SK-N-MC (cell line): Measurements from ENCODE around the gene TSSK3.

Experiments
- EZH2 ChIP-seq: fragments of 200-600 bp; sonication (generic); IDR thresholded peaks from one replicate; pipeline ENCODE4 v1.6.1; 2017; ENCODE audit warnings: antibody characterized with exemption
- FOXP2 ChIP-seq: optimal IDR thresholded peaks from 2 replicates; pipeline ENCODE3; 2011; ENCODE audit warnings: mild to moderate bottlenecking, moderate library complexity; ENCODE audit not compliant: insufficient read depth; ENCODE audit errors: extremely low read length, control extremely low read depth
- POLR2AphosphoS5 ChIP-seq: IDR thresholded peaks from 2 replicates; pipeline ENCODE4 v1.6.1; 2012; ENCODE audit warnings: mild to moderate bottlenecking, low read depth, low read length, borderline replicate concordance

DNA sequence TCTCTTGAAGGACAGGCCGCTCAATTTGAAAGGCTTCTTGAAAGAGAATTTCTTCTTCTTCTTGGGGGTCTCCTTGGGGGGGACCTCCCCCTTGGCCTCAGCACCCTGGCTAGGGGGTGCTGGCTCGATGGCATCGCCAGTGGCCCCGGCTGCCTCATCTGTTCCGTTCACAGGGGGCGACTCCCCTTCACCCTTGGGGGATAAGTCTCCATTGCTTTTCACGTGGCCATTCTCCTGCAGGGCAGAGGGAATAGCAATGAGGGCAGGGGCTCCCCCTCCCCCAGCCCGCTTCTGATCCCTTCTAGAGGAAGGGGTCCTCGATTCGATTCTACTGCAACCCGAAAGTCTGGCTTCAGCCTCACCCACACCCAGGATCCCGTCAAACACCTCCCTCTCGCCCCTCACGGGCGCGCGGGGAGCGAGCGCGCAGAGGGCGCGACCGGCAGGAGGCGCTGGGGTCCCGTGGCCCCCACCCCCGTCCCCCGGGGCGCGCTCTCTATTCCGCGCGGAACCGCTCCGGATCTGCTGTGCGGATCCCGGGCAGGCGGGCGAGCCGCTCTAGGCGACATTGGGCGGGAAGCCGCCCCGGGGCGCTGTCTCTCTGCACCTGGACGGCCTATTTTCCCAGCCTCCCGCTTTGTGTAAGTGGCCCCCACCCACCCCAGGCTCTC, 27.3 kb upstream of the TSSK3 start:
- TF ChIP-seq POLR2AphosphoS5 (no peak; the same call in 1 of the 2 replicates), EZH2 (no peak), FOXP2 (no peak)
